ENCODE data around the gene FAT4. TPM values are rescaled to one million over a fixed set of nuclear protein-coding genes. Genes with fewer than 3 reads are reported as not detected.

Gene FAT4
- 34.7 TPM for total RNA-seq (ENCODE audit: insufficient read depth, low replicate concordance)

- peak; percentile 99 for DNase-seq (ENCODE audit: low spot score)
These were observed at the start of gene FAT4 for GRCh38 chr4:125314676-125315575. FAT4 (plus strand) TSS chr4:125314955; CDS start chr4:125316412, 1,457 bp downstream.

- DNase-seq (ENCODE audit: low spot score) = no peak
These were observed 48.9 kb upstream of the FAT4 start for GRCh38 chr4:125265846-125266245.

GRCh38 chr4:125266901-125267604 is 47.7 kb upstream of the FAT4 start:
- DNase-seq (ENCODE audit: low spot score) = peak; percentile 90

GRCh38 chr4:125267630-125268029 is 47.1 kb upstream of the FAT4 start:
- DNase-seq (ENCODE audit: low spot score) = no peak

- DNase-seq (ENCODE audit: low spot score) = no peak
These were observed 46.5 kb upstream of the FAT4 start for GRCh38 chr4:125268068-125268755.

GRCh38 chr4:125276811-125277210 is 37.9 kb upstream of the FAT4 start:
- no peak for DNase-seq (ENCODE audit: low spot score)

GRCh38 chr4:125277790-125278189 is 37.0 kb upstream of the FAT4 start:
- no peak for DNase-seq (ENCODE audit: low spot score)

- DNase-seq (ENCODE audit: low spot score) = no peak
These were observed 33.8 kb upstream of the FAT4 start for GRCh38 chr4:125280892-125281403.

- peak; percentile 38 for DNase-seq (ENCODE audit: low spot score)
These were observed 31.0 kb upstream of the FAT4 start for GRCh38 chr4:125283707-125284279.

GRCh38 chr4:125297116-125297515 is 17.6 kb upstream of the FAT4 start:
- no peak for DNase-seq (ENCODE audit: low spot score)

GRCh38 chr4:125303058-125303457 is 11.7 kb upstream of the FAT4 start:
- DNase-seq (ENCODE audit: low spot score) = no peak

- DNase-seq (ENCODE audit: low spot score) = no peak
These were observed 10.9 kb upstream of the FAT4 start for GRCh38 chr4:125303821-125304220.

- DNase-seq (ENCODE audit: low spot score) = no peak
These were observed 8.6 kb upstream of the FAT4 start for GRCh38 chr4:125306112-125306511.

- no peak for DNase-seq (ENCODE audit: low spot score)
These were observed 8.2 kb upstream of the FAT4 start for GRCh38 chr4:125306533-125306932.

GRCh38 chr4:125311503-125311902 is 3.3 kb upstream of the FAT4 start:
- DNase-seq (ENCODE audit: low spot score) = no peak

GRCh38 chr4:125313497-125313896 is 1.3 kb upstream of the FAT4 start:
- peak; percentile 96 for DNase-seq (ENCODE audit: low spot score)

- DNase-seq (ENCODE audit: low spot score) = no peak
These were observed 627 bp upstream of the FAT4 start for GRCh38 chr4:125313989-125314667.

- DNase-seq (ENCODE audit: low spot score) = peak; percentile 71
These were observed 1.0 kb downstream of the FAT4 start for GRCh38 chr4:125315576-125316400.

- no peak for DNase-seq (ENCODE audit: low spot score)
These were observed 1.6 kb downstream of the FAT4 start for GRCh38 chr4:125316401-125316790.
